Measurements from ENCODE around the gene SQSTM1.
"Not testable (repeated sequence)": the region's sequence is repeated elsewhere in the genome, so short reads cannot be mapped to it uniquely, and the experiment has no call there.

SQSTM1 gene

DNA sequence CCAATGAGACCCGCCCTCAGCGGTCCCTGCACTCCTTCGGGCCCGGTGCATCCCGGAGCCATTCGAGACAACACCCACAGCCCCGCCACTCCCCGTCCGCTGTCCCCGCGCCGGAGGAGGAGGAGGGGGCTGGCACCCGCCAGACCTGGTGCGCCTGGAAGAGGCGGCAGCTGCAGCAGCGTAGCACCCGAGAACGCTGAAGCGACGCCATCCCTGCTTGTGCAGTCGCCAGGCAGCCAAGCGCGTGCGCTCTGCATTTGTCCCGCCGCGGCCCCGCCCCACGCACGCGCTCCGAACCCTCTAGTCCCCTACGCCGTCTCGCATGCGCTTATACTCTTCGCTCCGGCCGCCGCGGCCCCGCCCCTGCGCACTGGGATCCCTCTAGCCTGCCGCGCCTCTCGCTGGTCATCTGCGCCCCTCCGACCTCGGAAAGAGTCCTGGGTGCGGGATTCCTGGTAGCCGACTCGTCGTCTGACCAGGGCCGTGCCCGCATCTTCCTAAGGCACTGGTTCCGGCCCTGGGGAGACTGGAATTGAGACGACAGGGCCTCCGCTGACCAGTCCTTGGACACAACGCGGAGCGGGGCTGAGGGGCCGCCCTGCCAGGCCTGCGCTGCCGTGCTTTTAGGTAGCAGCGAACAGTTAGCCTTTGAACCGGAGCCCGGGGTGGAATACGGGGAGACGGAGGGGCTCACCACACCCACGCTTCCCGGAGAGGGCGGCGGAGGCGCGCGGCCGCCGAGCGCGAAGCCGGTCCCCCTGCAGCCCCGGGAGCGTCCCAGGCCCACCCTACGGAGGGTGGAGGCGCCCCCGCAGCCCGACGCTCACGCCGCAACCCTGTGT is 38.1 kb downstream of the SQSTM1 start, which contains the start of gene MRNIP:
MRNIP (minus strand) TSS at position 232 of the 842 bp plus-strand sequence; CDS start at position 211, 21 bp downstream.
- DNase-seq = peak; percentile 96 to 98 (median 97)

DNA sequence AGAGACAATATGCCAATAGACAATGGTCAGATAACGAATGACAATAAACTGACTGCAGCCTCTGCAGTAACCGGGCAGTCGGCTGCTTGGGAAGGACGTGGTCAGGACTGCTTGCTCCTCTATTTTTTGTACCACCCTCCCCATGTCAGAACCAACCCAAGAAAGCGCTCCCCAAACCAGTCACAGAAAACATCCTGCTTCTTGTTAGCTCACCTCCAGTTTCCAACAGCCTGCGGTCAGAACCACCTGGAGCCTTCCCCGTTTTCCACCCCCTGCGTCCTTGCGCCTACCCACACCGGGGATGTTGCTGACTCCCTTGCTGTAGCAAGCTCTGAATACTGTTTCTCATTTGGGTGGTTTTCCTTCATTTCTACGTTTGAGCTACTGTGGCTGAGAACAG is 39.6 kb downstream of the SQSTM1 start:
- DNase-seq = no peak

DNA sequence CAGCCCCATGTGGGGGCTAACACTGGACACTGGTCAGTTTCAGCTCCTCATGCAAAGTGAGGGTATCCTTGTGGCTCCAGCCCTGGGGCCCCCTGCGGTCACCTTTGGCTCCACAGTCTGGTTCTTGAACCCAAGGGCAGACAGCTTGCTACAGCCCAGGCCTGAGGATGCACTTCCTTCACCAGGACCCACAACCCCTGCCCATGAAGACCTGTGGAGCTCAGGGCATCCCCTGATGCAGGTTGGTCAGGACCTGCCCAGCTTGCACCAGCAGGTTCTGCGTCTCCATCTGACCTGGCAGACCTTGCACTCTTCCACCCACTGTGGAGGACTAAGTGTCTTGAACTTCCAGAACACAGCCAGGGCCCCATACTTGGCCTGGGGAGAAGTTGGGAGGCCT is 41.6 kb downstream of the SQSTM1 start:
- DNase-seq = no peak

DNA sequence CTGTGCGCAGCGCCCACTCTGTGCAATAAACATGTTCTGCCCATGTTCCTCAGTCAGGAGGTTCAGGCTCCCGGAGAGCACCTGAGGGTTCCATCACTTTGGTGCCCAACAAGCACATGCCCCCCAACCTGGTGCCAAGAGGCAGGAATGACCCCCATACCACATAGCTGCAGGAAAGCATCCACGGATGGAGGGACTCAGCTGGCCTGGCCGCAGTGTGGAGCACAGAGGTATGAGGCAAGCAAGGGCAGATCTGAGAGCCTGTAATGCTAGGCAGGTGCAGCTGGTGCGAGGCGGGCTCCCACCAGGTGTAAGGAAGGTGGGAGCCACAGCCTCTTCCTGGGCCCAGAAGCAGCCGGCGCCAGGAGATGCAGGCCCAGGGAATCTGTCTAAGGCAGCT is 42.2 kb downstream of the SQSTM1 start:
- no peak for DNase-seq

DNA sequence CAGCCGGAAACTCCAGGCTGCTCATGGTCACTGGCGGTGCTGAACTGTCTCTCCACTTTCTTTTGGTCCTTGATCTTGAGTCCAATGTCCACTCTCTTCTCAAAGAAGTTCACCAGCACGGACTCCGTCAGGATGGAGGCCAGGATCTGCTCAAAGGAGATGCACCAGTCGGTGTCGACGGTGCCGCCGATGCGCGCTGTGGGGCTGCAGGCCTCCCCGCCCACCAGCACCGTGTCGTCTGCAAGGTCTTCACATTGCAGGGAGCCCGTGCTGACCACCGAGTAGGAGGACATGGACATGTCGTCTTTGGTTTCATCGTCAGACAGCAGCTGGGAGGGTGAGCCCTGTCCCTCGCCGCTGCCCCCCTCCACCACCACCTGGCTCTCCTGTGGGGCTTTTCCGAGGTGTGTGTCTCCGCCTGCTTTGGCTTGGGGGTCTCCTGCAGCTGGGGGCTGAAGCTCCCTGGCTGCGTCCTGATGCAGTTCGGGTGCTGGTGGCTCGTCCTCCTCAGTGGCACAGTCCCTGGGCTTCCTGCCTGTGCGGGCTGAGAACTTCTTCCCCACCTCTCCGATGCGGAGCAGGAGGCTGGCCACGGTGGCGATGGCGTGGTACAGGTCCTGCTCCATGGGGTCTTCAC is 42.9 kb downstream of the SQSTM1 start:
- DNase-seq = no peak

DNA sequence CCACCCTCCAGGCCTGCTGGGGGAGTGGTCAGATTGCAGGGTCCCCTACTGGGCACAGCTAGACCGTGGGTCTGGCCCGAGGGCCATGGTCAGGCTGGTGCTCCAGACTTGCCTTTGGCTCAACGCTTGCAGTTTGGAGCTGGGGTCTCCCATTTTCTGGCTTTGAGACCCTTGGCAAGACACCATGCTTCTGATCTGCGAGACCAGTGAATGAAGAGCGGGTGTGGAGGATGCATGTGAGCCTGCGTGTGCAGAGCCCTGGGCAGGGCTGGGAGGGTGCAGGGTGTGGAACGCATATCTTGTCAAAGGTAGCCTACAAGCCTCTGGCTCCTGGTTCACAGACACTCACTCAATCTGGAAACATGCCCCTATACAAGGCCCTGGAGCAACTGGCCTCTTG is 44.0 kb downstream of the SQSTM1 start:
- DNase-seq = no peak

DNA sequence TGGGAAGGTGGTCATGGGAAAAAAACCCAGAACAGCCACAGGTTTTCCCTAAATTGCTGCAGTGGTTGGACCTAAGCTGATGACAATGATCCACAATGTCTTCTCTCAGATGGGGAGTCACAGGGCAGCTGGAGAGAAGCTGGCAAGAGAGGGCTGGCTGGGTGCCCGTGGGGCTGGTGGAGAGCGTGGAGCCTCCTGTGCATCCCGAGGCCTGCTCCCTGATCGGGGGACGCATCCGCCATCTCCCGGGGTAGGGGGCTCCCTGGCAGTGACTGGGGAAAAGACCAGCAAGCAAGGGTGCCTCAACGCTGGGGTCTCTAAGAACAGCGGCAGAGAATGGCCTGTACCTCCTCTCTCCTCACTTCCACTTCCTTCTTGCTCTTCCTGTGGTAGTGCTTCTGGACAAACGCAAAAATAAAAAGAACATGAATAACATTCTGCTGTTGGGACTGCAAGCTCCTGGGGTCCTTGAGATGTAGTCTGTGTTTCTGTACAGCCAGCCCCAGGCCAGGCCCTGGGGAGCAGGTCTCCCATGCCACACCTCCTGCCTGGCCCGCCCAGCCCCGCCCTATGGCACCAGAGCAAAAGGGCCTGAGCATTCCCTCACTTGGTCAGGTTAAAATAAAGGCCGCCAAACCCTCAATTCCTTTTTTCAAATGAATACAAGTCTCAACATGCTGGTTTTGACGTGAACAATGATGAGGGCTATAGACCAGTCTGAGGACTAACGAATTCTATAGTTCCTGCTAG is 45.0 kb downstream of the SQSTM1 start:
- DNase-seq = no peak

DNA sequence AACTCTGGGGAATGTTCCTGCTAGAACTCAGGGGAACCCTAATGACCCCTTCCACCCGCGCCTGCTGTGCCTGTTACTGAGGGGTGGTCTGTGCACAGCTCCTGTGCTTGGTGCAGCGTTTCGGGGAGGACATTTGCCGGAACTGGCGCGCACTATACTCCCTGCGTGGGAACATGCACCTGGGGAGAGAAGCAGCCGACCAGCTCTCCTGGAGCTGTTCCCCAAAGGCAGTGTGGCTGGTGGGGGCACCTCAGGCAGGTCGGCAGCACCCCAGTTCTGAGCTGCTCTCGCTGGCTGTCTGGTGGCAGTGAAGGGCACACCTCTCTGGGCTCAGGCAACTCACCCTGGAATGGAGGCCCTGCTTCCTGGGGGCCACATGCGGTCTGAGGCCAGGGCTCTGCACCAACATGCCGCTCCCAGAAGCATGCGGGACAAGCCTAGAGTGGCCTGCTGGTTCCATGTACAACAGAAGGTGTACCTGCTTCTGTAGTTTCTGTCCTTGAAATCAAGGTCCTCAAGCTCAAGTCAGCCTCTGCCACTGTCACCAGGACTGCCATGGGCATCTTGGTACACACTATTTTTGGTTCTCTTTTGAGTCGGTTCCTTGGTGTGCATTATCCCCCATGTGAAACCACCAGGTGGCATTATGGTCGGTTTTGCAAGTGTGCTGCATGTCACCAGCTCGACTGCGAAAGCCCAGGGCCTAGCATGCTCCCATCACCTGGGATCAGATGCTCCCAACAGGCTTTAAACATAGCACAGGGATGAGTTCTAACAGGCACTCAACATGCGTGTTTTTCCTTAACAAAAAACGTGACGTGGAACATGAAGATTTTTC is 45.8 kb downstream of the SQSTM1 start:
- DNase-seq = no peak

DNA sequence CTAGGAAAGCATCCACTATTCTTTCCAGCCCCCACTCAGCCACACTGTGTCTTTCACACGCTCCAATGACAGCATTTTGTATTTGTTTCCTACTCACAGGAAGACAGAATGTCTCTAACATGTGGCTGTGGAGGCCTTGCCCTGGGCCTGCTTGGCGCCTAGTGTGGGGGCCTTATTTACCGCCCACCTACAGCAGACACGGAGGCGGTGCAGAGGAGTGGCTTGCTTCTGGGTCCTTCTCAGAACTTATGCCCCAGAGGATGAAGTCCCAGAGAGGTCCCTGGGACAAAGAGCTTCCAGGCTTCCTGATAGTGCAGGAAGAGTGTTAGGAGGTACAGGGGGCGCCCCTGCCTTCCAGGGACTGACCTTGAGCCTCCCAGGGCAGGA is 46.4 kb downstream of the SQSTM1 start:
- DNase-seq = no peak

DNA sequence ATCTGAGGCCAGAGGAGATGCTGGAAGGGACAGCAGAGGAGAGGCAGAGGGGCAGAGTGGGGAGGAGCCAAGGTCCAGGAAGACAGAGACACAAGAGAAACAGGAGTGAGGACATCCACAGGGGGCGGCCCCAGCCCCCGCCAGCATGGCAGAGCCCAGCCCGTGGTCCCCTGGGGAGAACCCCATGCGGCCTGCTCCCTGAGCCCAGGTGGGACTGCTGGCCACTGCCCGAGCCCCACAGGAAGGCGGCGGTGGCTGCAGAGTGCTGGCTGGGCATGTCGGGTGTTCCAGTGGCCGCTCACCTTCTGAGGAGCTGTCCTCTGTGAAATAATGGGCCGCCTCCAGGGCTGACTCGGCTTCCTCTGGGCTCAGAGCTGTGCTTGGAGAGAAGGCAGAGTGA is 46.8 kb downstream of the SQSTM1 start:
- no peak for DNase-seq

DNA sequence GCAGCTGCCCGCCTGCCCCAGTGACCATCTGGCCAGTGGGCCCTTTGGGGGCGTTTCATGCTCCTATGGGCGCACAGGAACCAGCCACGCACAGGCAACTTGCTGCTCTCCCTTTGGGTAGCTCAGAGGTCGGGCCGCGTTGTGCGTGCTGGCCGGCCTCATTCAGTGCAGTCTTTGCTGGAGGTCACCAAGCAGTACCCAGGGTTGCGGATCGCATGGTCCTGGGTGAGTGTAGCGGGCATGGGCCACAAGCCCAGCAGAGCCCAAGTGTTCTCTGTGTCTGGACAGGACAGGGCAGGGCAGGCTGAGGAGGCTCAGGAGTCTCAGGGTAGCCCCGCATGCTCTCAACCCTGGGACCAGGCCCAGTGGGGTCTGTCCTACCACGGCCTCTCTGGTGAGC is 47.8 kb downstream of the SQSTM1 start:
- DNase-seq = no peak

DNA sequence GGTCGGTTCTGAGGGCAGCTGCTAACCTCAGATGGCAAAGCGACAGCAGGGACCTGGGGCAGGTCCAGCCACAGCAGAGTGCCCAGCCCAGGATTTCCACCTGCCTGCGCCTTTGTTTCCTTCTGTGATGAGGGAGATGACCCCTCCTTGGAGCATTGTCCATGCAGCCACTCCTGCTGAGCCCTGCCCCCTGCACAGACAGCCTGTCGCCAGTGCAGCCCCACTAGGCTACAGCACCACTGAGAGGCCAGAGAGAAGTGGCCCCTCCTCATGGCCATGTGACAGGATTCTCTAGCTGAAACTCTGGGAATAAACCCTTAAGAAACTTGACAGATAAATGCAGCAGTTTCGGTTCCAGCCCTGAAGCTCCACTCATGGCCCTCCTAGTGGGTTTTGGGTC is 48.4 kb downstream of the SQSTM1 start:
- DNase-seq = no peak

DNA sequence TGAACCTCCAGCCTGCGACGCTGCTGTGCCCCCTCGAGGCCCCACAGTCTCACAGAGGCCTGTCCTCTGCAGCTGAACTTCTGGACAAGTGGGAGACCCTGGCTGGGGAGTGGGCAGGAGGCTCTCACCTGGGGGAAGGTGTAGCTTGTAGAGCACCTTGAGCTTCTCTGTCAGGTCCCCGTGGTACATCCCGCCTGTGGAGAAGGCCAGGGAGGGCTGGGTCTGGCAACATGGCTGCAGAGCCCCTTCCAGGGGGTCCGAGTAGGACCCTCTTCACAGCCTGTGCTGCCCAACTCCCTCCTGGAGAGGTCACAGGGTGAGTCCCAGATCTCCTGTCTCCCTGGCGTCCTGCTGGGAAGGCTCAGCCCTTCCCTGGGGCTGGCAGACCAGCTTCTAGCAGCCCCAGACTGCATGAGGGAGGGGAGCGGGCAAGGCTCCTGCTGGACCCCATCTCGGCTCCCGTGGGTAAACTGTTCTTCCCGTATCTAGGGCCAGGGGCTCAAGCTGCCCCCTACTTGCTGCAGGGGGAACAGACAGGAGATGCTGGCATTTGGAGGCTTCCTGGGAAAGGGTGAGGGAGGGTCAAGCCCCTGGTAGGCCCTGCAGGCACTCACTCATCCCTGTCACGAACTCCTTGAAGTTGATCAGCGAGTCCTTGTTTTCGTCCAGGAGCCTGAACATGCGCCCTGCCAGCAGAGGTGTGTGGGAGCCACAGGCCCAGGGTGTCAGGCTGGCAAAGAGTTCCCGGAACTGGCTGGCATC is 49.1 kb downstream of the SQSTM1 start:
- no peak for DNase-seq

DNA sequence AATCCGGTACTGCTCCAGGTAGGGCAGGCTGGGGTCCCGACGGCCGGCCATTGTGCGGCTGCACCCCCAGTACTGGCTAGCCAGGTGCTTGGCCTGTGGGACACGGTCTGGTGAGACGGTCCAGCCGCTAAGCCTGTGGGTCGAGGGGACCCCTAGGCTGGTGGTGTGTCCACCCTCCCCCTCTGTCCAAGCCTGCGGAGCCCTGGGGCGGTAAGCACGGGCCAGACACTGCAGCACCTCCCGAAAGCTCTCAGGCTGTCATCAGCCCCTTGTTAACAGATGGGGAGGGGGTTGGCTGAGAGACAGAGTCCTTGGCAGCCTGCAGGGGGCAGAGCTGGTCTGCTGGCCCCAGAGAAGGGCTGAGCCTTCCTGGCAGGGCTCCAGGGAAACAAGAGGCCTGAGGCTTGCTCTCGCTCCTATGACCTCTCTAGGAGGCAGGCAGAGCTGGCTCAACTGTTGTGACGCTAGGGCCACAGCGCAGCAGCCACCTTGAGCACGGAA is 49.7 kb downstream of the SQSTM1 start:
- DNase-seq = peak in 1 of 3 donors; percentile 10

DNA sequence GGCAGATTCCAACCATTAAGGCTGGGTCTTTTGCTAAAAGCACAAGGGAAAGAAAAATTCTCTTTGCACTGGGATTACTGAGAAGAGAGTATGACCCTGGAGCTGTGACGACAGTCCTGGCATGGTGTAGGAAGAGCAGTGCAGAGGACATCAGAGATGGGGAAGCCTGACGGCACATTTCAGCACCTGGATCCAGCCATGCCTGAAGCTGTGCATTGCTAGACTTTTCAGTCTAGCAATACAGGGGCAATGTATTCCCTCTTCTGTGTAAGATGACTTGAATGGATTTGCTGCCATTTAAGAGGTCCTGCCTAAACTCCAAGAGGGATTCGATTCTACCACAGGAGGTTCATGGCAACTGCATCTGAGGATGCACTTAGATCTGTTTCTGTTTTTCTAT is 50.2 kb downstream of the SQSTM1 start:
- no peak for DNase-seq

DNA sequence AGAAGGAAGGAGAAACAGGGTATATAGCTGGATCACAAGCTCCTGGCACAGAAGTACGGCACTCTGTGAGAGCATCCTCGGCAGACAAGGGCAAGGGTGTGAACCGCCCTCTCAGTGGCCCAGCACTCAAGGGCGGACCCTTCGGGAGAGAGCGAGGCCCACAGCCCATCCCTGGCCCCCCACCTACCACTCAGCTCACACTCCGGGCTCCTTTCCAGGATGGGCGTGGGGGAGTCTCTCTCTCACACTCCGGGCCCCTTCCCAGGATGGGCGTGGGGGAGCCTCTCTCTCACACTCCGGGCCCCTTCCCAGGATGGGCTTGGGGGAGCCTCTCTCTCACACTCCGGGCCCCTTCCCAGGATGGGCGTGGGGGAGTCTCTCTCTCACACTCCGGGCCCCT is 50.8 kb downstream of the SQSTM1 start:
- DNase-seq = not testable (repeated sequence)

DNA sequence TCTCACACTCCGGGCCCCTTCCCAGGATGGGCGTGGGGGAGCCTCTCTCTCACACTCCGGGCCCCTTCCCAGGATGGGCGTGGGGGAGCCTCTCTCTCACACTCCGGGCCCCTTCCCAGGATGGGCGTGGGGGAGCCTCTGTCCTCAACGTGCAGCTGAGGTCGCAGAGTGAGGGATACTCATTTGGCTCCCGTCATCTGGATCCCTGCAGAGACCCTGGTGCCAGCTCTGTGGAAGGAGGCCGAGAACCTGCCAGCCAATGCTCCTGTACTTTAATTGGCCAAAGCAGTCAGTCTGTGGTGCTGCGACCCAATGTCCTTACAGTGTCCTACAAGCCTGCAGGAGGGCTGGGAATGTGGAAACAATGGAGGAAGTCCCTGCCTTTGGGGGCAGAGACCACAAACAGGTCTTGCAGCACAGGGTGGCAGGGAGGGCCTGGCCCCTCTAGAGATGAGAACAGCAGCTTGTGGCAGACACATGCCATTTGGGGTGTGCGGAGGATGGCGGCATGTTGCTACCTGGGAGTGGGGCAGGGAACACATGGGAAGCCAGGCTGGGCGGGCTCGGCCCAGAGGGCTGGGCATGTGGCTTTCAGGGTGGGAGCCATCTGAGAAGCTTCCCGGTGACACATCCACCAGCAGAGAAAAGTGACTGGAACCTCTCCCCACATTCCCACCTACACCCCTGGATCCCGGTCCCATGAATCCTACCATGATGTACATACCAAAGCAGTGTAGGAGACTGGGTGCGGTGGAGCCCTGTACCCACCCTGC is 51.5 kb downstream of the SQSTM1 start:
- DNase-seq = no peak

DNA sequence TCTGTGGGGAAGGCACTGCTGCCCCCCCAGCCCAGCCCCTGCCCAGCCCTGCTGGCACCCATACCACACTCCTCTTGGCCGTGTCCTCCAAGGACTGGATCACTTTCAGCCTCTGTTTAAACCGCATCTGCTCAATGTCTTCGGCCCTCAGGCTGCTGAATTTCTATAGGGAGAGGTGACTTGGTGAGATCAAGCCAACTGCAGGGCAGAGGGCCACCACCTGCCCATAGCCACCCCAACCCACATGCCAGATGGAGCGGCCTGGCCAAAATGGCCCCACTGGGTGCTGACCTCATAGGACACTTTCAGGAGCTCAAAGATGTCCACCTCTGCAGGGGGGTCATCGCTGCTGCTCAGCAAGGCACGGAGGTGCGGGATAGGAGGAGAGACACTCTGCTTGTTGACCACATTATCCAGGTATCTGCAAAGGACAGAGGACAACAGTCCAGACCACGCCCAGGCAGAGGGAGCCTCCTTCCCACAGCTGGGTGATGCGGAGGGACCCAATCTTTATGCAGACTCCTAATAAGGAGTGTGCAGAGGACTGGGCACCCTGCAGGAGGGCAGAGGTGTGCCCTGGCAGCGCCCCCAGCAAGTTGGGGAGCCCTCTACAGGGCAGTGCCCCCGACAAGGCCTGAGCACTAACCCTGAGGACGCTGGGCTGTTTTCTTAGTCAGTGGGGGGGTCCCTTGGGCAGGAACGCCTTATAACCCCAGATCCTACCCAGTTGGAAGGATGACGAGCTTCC is 52.3 kb downstream of the SQSTM1 start:
- DNase-seq = no peak

DNA sequence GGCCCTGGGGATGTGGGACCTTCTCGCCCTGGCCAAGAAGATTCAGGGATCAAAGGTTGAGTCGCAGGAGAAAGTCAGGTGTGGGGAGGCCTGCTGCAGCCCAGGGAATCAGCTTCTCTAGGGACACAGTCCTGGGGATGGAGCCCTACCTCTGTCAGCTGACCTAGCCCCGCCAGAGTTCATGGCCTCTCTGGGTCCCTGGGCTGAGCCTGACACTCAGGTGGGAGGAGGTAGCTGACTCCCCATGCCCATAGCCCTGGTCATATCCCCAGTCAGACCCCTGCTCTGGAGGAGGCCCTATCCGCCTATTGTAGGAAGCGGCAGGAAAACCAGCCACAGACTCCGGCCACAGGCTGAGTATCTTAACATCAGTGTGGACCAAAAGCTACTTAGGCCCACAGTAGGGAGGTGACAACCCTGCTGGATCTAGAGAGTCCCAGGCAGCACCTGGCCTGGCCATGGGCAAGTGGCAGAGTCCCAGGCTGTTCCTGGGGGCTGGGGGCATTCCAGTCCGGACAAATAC is 52.9 kb downstream of the SQSTM1 start:
- no peak for DNase-seq

DNA sequence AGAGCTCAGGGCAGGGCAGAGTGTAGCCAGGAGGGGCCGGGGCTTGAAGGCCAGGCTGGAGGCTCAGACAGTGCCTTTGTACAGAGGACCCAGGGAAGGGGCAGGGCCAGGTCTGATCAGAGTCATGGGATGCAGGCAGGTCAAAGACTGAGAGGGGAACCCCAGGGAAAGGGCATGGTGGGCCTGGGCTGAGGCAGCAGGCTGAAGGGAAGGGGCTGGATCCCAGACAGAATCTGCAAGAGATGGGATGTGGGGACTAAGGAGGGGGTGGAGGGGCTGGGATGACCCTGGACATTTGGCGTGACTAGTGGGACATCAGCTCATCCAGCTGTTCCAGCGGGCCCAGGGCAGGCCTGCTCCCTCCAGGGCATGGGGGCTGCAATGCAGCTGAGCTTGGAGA is 53.4 kb downstream of the SQSTM1 start:
- no peak for DNase-seq
